NCI-H1694 (cell line): ENCODE measurements around the gene IQCH.
"Not testable (repeated sequence)": the region's sequence is repeated elsewhere in the genome, so short reads cannot be mapped to it uniquely, and the experiment has no call there.

Source experiments
- DNase-seq: peaks from one replicate; lab custom pipeline; 2025; lab: John Stamatoyannopoulos, UW

Gene IQCH

DNA sequence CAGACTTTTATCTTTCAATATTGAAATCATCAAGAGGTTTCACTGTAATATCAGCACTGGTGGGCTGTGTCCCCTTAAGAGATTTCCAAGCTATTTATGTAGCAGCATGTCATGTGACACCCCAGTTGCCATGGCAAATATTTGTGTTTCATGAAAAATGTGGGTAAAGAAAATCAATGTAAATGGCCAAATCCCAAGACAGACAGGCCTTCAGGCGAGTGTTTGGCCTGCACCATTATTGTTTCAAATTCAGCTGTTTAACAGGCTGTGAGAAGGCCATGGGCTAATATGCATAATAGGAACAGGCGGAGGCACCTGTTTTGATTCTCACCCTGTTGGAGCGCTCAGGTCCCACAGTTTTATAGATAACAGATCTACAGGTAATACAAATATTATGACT, 104.2 kb downstream of the IQCH start:
- DNase-seq: no peak

DNA sequence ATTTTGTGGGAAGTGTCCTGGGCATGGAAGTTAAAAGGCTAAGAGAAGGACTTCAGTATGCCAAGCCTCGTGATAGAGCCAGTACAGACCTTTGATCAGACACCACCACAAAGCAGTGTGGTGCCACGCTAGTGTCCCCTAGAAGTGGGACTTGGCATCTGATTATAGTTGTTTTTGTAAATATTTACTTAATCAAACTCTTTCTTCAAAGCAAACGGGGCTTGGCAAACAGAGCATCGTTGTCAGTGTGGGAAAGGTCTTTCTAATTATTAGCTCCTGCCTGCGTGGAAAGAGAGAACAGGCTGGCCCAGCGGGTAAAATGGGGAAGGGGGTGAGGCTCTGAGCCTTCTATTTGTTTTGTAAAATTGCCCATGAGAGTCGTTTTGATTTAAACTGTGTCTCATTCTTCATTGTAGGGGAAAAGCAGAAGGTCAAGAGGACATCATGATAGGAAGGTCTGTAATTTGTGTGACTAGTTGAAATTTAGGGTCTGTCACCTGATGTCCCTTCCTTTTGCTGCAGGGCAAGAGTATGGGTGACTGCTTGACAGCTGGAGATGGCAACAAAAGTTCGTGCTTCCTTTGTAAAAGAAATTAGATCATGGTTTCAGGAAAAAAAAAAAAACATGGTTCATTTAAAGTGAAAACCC, 105.0 kb downstream of the IQCH start:
- DNase-seq: no peak

- no peak for DNase-seq
Observed at GRCh38 chr15:67361100-67361499, 106.5 kb downstream of the IQCH start.

DNA sequence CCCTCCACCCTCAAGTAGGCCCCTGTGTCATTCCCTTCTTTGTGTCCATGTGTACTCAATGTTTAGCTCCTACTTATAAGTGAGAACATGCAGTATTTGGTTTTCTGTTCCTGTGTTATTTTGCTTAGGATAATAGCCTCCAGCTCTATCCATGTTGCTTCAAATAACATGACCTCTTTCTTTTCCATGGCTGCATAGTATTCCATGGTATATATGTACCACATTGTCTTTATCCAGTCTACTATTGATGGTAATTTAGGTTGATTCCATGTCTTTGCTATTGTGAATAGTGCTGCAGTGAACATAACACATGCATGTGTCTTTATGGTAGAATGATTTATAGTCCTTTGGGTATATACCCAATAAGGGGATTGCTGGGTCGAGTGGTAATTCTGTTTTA, 109.1 kb downstream of the IQCH start:
- DNase-seq: not testable (repeated sequence)

GRCh38 chr15:67365994-67366393, 111.4 kb downstream of the IQCH start:
- DNase-seq: no peak

GRCh38 chr15:67366904-67367303, 112.3 kb downstream of the IQCH start:
- no peak for DNase-seq

- DNase-seq: no peak
Observed at GRCh38 chr15:67369359-67369998, 114.9 kb downstream of the IQCH start.

DNA sequence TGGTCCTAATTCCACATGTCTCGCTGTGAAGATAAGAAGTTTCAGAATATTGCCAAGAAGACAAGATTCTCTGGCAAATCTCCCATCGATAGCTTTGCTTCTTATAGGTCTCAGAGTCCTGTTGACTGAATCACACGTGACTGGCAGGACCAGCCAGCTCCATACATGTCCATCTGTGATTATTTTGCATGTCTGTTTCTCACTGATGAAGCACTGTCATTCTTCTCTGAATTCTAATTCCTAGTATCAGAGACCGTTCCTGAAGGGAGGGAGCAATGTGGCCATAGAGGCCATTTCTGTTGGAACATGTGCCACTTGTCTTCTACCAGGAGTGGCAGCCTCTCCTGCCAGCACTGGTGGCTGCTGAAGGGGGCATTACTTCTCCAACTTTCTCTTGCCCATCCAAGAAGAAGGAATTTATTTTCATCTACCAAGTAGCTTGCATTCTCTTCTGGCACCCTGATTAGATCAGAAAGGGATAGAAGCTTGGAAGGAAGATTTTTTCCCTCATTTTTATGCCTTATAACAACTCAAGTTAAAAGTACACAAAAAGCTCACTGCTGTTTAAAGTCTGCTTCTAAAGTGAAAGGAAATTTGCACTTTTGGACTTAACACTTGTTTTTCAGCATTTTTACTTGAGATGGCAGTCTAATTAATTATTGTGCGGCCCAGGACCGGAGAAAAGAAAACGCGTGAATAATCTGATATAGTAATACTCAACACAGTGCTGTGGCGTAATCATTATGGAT, 115.8 kb downstream of the IQCH start:
- DNase-seq: no peak

DNA sequence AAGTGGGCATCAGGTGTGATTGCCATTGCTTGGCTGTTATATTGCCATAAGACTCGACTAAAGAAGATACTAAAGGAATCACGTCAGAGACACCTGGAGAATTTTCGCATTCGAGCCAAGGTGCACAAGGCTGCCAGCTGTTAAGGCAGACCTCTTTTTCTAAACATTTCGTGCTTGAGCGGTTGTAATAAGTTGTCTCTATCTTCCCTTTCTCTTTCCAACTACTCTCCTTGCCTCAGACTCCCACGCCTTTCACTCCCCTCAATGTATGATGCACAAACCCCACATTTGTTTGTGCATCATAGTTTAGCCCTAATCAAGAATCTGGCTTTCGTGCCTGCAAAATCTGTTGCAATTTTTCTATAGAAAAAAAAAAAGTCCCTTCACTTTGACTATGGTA, 118.0 kb downstream of the IQCH start:
- no peak for DNase-seq

GRCh38 chr15:67372986-67373675, 118.5 kb downstream of the IQCH start:
- no peak for DNase-seq

- DNase-seq: no peak
Observed at GRCh38 chr15:67373971-67374370, 119.4 kb downstream of the IQCH start.

DNA sequence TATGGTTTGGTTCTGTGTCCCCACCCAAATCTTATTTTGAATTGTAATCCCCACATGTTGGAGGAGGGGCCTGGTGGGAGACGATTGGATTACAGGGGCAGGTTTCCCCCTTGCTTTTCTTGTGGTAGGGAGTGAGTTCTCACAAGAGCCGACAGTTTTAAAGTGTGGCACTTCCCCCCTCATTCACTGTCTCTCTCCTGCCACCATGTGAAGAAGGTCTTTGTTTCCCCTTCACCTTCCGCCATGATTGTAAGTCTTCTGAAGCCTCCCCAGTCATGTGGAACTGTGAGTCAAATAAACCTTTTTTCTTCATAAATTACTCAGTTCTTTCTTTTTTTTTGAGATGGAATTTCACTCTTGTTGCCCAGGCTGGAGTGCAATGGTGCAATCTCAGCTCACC, 124.9 kb downstream of the IQCH start:
- no peak for DNase-seq

GRCh38 chr15:67380921-67381320, 126.3 kb downstream of the IQCH start:
- DNase-seq: no peak

DNA sequence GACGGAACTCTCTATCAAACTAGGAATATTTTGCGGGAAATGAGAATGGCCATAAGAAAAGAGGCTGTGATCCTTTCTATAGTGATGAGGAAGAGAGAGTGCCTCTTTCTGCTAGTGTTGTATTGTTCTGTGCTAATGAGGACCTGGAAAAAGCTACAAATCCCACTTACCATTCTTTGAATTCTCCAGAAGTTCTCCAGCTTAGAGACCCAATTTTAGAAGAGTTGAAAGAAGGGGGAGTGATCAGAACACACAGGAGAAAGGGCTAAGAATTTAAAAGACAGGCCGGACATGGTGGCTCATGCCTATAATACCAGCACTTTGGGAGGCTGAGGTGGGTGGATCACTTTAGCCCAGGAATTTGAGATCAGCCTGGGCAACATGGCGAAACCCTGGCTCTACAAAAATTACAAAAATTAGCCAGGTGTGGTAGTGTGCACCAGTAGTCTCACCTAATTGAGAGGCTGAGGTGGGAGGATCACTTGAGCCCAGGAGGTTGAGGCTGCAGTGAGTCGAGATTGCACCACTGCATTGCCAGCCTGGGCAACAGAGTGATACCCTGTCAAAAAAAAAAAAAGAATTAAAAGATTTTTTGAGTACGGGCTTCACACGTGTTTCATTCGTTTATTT, 126.9 kb downstream of the IQCH start:
- no peak for DNase-seq

- no peak for DNase-seq
Observed at GRCh38 chr15:67382723-67383122, 128.1 kb downstream of the IQCH start.

- DNase-seq: no peak
Observed at GRCh38 chr15:67383899-67384298, 129.3 kb downstream of the IQCH start.

DNA sequence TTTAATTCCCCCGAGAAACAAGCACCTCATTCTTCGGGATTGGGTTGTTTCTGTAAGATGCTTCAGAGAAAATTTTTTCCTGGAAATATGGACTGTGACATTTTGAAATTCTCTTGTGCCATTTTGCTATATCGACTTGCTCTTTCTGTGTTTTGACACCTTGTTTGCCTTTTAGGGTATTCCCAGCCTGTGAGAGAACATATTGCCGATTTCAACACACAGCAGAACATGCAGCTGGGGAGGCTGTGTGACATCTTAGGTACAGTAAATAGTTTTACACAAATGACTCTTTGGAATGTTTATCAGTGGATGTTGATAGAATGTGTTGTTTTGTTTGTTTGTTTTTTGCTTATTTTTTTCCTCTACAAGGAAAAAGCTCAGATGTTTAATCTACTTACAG, 130.2 kb downstream of the IQCH start:
- DNase-seq: no peak

GRCh38 chr15:67385971-67386370, 131.4 kb downstream of the IQCH start:
- DNase-seq: no peak

- no peak for DNase-seq
Observed at GRCh38 chr15:67386947-67387346, 132.4 kb downstream of the IQCH start.

DNA sequence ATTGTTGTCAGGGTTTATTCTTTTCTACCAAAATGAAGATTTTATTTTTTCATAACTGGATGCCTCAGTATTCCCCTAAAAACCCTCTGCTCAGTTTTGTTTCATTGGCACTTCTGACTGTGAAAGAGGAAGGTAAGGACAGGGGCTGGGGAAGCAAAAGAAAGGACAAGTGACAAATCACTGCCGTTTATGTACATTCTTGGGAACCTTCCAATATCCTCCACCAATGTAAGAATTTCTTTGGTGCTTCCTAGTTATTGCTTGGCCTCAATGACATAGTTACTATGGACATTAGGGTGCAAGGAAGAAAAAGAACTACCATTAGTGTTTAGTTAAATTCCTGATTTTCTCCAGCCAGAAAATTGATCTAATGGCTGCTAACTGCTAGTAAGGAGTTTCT, 135.4 kb downstream of the IQCH start:
- no peak for DNase-seq

- no peak for DNase-seq
Observed at GRCh38 chr15:67394873-67395639, 140.5 kb downstream of the IQCH start.

GRCh38 chr15:67396114-67396513, 141.5 kb downstream of the IQCH start:
- no peak for DNase-seq
